GM19035 (cell line): ENCODE results near the gene UCP1.

Experiments used
- ATAC-seq: cut with Tn5 transposase; IDR thresholded peaks from one replicate; pipeline ENCODE4 v1.9.1; 2021; ENCODE audit not compliant: unreplicated experiment

The UCP1 gene

GRCh38 chr4:140568507-140569306, at the start of gene UCP1:
Gene UCP1, minus strand, starts transcription at chr4:140568961. Its CDS starts 232 bp downstream, at chr4:140568729.
- ATAC-seq = no peak

DNA sequence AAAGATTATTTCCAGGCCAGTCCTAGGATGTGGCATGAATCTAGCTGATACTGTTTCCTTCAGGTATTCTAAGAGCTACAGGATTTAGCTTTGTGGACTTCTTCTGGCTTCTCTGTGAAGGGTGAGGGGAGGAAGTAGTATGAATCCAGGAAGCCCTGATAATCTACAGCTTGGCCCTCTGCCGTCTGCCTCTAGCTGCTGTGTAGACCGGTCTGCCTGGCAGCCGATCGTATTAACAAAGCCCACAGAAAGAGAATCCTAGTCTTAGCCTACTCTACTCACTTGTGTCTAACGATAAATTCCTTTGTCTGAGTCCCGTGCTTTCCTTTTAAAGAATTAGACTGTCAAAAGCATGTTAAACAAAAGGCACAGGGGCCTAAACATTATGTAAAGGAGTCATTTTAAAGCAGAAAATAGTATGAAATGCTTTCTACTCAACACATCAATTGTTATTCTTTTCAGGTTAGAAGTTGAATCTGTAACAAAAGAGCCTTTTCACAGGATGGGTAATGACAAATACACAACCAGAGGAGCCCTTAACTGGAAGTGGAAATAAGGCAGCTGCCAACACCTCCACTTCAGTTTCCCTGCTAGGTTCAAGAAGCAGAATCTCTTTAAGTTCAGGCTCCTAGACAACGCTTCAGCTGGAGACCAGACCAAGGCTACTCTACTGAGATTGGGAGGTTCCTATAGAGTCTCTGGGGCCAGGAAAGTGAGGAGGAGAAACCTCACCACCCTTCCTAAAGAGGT, 48.9 kb upstream of the UCP1 start:
- ATAC-seq = no peak

GRCh38 chr4:140615451-140615850, 46.7 kb upstream of the UCP1 start:
- no peak for ATAC-seq

GRCh38 chr4:140612357-140612756, 43.6 kb upstream of the UCP1 start:
- no peak for ATAC-seq

DNA sequence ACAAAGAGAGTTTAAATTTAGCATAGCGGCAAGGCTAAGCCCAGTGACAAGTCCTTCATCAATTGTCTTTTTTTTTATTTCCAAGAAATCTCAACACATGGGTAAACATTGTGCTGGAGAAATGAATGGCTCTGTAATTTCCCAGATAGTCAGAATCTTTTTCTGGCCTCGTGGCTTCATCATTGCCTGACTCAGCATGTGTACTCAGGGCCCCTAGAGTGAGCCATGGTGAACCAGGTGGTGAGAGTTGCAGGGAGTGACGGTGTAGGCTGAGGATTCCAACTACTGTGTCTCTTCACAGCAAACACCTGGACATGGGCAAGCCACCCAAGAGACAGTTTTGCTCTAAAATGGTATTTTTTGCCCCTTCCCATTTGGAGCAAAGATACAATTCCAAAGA, 43.1 kb upstream of the UCP1 start:
- no peak for ATAC-seq

DNA sequence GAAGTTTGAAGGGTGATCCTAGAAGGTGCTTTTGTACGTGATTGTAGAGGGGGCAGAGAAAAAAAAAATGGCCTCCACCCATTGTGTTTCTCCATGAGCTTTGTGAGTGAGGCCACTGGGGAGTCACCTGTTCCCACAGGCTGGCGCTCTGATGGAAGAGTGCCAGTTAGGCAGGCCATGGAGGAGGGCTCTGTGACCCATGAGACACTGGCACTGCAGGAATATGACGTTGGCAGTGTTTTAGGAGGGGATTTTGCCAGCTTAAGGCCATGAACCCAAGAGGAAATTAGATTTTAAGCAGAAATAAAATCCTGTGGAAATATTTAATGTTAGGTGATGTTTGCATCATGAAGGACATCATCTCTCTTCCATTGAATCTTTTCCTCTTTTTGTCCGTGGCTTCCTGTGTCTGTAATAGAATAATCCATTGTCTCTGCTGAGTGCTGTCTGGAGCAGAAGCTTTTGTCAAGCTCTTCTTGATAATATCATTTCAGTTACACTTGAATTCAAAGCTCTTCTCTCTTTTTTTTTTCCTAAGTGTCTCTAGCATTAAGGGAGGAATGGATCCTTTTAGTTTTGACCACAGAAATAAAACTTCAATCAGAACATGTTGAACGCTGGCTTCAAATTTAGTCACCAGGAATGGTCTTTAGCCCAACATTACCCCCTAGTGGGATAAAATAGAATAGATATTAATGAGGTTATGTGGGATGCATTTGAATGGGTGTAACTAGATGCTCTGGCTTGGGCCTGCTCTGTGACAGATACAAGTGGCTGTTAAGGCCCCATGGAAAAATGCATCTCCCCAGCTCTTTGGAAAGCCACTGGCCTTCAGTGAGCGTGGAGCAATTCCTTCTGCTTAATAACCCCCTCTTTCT, 41.0 kb upstream of the UCP1 start:
- peak; percentile 83 for ATAC-seq

GRCh38 chr4:140607852-140608251, 39.1 kb upstream of the UCP1 start:
- ATAC-seq = no peak

DNA sequence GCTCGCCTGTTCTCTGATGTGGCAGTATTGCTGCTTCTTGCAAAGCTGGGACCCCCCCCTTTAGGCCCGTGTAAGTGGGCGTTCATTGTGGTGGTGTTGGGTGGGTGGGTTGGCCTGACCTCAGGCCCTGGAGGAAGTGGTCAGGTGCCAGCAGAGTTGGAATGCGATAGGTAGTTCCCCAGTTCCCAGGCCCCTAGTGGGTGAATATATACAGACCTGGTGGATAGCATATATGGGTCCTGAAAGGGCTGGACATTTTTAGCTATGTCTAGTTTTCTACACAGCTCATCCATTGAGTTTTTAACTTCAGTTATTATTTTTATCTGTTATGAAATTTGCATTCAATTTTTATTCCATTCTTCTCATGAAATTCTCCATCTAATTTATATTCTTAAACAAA, 35.8 kb upstream of the UCP1 start:
- no peak for ATAC-seq

- no peak for ATAC-seq
Measured at GRCh38 chr4:140603286-140603685, 34.5 kb upstream of the UCP1 start.

DNA sequence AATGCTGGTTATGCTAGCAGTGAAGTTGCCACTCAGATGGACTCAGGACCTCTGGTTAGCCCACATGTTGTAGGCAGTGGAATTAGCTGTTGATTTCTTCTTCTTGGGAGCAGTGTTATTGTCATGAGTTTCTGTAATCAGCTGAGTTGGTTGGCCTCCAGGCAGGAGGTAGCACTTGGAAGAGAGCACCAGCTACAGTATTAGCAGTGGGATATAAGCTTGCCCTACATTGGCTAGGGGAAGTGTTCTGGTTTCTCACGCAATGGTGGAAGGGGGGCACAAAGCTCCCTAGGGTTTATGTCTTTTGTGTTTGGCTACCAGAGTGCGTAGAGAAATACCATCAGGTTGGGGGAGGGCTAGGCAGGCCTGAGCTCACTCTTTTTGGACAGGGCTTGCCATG, 34.0 kb upstream of the UCP1 start:
- no peak for ATAC-seq

DNA sequence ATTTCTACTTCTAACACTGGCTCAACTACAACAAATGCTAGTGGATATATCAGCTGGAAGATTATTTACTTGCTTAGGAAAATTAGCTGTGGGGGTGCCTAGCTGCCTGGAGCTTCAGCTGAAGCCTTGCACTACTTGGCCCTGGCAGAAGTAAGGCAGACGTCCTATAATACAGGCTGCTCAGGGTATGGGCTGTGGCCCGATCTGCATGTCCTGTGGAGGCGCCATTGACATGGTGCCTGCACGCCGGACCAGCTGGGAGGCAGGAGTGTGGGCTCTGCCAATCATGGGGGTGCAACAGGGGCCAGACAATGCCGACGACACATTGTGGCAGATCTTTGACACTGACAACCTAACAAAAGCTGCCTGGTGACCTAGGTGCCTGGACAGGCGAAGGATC, 31.6 kb upstream of the UCP1 start:
- no peak for ATAC-seq

DNA sequence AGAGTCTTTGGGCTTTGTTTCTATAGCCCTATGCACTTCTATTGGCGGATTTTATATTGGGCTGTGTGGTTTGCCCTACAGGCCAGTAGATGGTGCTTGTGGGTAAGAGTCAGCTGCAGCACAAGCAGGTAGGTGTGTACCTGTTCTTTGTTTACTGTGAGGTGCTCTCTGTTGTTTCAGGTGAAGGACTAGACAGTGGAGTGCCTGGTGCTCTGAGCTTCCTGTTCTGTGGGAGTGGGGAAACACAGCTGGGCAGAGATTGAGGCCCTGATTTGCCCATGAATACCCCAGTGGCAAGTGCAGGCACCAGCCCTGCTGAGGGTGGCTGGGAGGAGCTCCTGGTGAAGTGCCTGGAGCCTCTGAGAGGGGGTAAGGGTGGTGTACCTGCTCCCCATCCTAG, 26.3 kb upstream of the UCP1 start:
- ATAC-seq = no peak

DNA sequence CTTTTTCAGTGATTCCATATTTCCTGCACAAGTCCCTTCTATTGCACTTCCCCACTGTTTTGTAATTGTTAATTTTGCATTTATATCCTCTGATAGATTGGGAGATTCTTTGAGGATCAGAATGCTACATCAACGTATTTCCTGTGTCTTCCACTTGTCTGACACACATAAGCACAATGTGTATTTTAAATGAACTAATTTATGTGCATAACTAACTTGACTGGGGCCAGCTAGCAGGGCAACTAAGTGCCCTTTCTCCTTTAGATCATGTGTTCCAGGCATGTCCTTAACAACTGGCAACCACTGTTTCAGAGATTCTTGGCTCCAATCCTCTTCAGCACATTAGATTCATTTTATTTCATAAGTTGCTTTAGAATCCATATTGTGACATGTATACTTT, 15.7 kb upstream of the UCP1 start:
- ATAC-seq = no peak

DNA sequence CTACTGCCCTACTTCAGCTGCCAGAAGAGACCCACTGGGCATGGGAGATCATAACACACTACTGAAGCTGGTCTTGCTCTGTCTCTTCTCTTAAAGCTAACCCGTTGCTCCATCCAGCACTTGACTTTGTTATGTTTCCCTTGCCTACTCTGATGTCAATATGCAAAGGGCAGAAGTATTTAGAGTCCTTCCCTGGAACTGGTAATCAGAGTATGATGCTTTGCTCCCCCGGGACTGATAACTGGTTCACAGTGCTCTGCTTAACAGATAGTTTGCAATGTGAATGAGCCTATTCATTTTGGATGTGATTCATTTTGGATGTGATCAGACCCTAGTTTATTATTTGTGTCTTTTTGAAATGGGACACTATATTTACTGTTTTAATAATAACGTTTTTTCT, 12.3 kb upstream of the UCP1 start:
- no peak for ATAC-seq

GRCh38 chr4:140579278-140579677, 10.5 kb upstream of the UCP1 start:
- no peak for ATAC-seq

DNA sequence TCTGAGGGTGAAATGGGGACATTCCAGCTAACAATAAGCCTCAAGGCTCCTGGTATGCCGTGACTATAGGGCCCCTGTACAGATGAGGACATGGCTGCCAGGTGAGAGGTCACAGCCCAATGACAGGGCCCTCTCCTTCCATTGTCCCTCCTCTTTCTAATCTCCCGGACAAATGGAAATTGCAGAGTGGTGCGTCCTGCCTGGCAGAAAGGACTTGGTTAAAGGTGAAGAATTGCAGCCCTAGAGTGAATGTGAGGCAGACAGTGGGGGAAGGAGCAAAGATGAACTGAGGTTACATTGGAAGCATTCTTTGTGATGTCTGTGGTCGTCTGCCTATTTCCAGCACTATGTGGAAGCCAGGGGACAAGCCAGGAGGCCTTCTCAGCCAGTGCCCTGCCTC, 6.7 kb upstream of the UCP1 start:
- no peak for ATAC-seq

DNA sequence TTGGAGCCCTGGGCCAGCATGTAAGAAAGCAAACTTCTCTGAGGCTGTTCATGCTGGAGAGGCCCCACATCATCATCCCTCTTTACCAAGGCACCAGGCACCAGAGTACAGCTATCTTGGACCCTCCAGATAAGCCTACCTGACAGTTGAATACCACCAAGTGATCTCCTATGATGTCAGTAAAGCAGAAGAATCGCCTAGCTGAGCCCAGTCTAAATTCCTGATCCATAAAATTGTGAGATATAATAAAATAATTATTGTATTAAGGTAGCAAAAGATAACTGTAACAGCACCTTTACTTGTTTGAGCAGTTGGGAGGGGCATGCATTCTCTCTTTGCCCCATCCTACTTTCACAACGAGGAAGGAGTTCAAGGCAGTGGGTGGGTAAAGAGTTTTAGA, 2.9 kb upstream of the UCP1 start:
- ATAC-seq = no peak

- ATAC-seq = no peak
Measured at GRCh38 chr4:140569307-140569638, 512 bp upstream of the UCP1 start.

DNA sequence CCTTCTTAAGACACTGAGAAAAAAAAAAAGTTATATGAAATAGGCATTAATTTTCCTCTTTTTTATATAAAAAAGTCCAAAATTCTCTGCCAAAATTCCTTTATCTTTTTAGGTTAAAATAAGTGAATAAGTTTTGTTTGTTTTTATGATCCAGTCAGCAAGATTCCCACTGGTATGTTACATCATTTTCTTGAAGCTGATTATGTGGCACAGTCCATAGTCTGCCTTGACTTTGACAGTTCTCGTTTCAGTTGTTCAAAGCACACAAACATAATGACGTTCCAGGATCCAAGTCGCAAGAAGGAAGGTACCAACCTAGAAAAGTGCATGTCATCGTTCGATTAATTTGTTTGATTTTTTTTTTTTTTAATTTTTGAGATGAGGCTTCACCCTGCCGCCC, 9.1 kb downstream of the UCP1 start:
- no peak for ATAC-seq

GRCh38 chr4:140557831-140558435, 10.8 kb downstream of the UCP1 start:
- no peak for ATAC-seq

DNA sequence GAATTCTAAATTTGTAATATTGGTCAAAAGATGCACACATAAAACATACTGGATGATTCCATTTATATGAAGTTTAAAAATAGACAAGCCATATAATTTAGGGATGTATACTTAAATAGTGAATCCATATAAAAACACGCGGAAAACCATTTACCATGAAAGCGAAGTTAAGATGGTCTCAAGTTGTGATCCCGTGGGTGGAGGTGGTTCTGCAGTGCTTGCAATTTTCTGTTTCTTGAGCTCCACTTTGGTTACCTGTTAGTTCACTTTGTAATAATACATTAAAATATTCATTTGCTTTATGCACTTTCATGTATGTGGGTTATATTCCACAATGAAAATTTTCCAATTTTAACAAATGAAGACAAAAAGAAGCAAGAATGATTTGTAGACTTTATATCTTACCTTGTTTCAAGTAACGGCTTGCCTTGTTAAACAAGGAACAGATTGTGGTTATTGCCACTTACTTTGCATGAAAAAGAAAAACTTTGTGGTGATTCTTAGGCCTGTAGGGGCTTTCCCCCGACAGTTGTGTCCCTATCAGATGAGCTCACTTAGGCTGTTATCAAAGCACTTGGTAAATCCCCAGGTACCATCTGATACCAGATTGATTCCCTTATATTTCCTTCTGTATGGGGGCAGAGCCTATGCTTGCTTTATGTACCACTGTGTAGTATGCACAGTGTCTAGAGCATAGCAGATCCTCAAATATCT, 12.2 kb downstream of the UCP1 start:
- ATAC-seq = peak; percentile 100
